ENCODE measurements around the gene ASB4.

GRCh38 chr7:95485391-95486123 lies at the start of gene ASB4:
- TF ChIP-seq POLR2A (IDR thresholded peaks at IDR 0.05; ENCODE audit: low read depth, low read length) (no peak), TAF1 (IDR thresholded peaks at IDR 0.05; ENCODE audit: borderline replicate concordance, low read depth, low read length) (no peak), POLR2AphosphoS5 (IDR thresholded peaks at IDR 0.05; ENCODE audit: low read depth, low read length) (no peak)
